Activated naive CD8-positive, alpha-beta T cell treated with anti-CD3 and anti-CD28 coated beads, Interleukin-2, amount 50 U/mL, for 24 hours (primary cell): Measurements from ENCODE around the gene DNMBP.

Source experiments
- ATAC-seq: fragments of 150-1000 bp; cut with Tn5 transposase; one replicate; pipeline ENCODE4 v1.10.0; 2021
- DNase-seq: peaks from one replicate; pipeline ENCODE4 v3.0.0; 2021
- H3K27ac Mint-ChIP-seq: one replicate; pipeline ENCODE4 v1.8.0; 2021; ENCODE audit warnings: mild to moderate bottlenecking, mixed read lengths
- H3K27me3 Mint-ChIP-seq: one replicate; pipeline ENCODE4 v1.8.0; 2021; ENCODE audit warnings: mixed read lengths
- H3K36me3 Mint-ChIP-seq: one replicate; pipeline ENCODE4 v1.8.0; 2021; ENCODE audit warnings: low read depth, mixed read lengths
- H3K4me1 Mint-ChIP-seq: one replicate; pipeline ENCODE4 v1.8.0; 2021; ENCODE audit warnings: mixed read lengths
- H3K4me3 Mint-ChIP-seq: one replicate; pipeline ENCODE4 v1.8.0; 2021; ENCODE audit warnings: mild to moderate bottlenecking, moderate library complexity, mixed read lengths
- H3K9me3 Mint-ChIP-seq: one replicate; pipeline ENCODE4 v1.8.0; 2021; ENCODE audit warnings: mixed read lengths

Gene DNMBP, protein sequence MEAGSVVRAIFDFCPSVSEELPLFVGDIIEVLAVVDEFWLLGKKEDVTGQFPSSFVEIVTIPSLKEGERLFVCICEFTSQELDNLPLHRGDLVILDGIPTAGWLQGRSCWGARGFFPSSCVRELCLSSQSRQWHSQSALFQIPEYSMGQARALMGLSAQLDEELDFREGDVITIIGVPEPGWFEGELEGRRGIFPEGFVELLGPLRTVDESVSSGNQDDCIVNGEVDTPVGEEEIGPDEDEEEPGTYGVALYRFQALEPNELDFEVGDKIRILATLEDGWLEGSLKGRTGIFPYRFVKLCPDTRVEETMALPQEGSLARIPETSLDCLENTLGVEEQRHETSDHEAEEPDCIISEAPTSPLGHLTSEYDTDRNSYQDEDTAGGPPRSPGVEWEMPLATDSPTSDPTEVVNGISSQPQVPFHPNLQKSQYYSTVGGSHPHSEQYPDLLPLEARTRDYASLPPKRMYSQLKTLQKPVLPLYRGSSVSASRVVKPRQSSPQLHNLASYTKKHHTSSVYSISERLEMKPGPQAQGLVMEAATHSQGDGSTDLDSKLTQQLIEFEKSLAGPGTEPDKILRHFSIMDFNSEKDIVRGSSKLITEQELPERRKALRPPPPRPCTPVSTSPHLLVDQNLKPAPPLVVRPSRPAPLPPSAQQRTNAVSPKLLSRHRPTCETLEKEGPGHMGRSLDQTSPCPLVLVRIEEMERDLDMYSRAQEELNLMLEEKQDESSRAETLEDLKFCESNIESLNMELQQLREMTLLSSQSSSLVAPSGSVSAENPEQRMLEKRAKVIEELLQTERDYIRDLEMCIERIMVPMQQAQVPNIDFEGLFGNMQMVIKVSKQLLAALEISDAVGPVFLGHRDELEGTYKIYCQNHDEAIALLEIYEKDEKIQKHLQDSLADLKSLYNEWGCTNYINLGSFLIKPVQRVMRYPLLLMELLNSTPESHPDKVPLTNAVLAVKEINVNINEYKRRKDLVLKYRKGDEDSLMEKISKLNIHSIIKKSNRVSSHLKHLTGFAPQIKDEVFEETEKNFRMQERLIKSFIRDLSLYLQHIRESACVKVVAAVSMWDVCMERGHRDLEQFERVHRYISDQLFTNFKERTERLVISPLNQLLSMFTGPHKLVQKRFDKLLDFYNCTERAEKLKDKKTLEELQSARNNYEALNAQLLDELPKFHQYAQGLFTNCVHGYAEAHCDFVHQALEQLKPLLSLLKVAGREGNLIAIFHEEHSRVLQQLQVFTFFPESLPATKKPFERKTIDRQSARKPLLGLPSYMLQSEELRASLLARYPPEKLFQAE (N-terminal part only)

DNA sequence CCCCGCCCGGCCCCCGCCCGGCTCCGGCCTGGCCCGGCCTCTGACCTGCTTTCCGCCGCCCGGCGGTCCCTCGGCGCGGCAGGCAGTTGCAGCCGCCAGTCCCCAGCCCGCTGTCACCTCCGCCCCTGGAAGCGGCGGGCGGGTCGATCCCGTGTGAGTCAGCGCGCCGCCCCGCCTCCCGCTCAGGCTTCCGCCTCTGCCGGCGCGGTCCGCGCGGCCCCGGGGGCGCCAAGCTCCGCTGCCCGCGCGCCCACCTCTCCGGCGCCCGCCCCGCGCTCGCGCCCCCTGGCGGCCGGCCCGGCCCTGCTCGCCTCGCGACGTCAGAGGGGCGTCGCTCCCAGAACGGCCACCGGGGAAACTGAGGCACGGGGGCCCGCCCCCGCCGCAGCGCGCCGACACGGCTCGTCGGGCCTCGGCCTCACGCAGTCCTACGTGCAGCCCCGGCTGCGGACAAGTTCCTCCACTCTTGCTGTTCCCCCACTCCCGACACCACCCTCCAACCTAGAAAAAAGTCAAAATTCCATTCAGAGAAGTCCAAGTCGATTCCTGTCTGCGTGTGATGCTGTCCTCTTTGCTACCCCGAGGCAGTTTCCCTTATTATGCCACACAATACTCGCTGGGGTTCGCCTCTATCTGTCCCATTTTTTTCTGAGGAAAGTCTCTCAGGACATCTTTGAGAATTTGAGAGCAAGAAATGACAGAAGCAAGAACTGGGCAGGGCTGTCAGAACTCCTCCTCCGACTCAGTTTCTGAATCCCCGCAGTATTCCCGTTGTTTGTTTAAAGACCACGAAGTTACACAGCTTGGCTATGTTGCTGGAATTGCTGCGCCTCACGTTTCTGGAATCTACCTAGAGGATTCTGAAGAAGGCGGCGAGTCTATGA lies at the start of gene DNMBP:
TSS of gene DNMBP (minus strand) at position 155 of the 884 bp plus-strand sequence. CDS start 37,823 bp downstream, outside the sequence.
- Mint-ChIP-seq H3K4me1 (peaks cover 54% of the 10 kb centered on the region), H3K36me3 (no peaks in the 10 kb centered on the region), H3K9me3 (no peaks in the 10 kb centered on the region), H3K27ac (no peak within 1 kb of the TSS), H3K4me3 (peak within 1 kb of the TSS; percentile 83), H3K27me3 (peaks cover 6% of the 10 kb centered on the region)
- ATAC-seq (peak; percentile 91), DNase-seq (peak; percentile 88)

DNA sequence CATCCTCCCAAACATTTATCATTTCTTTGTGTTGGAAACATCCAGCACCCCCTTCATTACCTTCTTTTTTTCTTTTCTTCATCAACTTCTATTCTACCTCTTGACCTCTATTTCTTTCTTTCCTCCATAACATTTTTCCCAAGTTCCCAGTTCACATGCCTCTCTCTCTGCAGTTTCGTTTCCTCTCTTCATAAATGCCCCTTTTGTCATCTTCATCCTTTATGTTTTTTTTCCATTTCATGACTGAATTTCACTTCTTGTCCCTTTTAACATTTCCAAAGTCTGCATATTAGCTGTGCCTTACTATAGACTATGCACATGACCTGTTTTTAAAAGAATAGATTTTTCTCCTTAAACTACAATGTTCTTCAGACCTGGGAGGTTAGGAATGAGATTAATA lies 48.2 kb upstream of the DNMBP start:
- H3K36me3 Mint-ChIP-seq: no peaks in the 10 kb centered on the region
- no peak for DNase-seq
- H3K9me3 Mint-ChIP-seq: peaks cover 3% of the 10 kb centered on the region
- peaks cover 17% of the 10 kb centered on the region for H3K27me3 Mint-ChIP-seq
- no peak for ATAC-seq
- no peak overlapping the region for H3K4me3 Mint-ChIP-seq
- H3K27ac Mint-ChIP-seq: no peak overlapping the region
- H3K4me1 Mint-ChIP-seq: no peaks in the 10 kb centered on the region

DNA sequence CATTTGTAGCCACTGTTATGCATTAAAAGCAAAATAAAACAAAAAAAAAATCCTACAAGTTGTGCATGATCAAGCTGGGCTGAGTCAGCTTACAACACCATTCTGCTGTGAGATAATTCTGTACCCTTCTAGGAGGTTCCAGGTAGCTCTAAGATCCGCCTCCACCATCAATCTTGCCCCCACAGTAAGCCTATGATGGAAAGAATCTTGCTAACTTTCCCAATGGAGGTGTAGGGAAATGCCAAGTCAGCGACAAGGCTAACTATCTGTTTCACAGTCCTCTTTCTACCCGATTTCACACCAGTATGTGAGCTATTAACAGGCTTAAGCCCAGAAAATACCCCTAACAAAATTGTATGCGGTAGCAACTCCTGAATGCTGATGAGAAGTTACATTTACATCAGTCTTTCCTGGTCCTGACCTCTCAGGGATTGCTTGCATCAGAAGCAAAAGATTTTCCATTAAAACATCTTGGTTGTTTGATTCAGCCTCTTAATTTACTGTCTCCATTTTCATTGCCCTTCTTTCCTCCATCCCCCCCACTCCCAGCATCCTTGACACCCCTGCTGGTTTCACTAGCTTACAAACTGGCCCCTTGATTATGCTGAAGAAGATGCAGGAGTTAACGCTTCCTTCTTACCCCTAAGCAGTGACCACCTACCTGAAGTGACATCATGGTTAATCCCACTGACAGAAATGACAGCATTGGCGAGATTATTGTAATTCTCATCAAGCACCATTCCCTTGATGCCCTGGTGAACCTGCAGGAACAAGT lies 44.1 kb upstream of the DNMBP start:
- H3K9me3 Mint-ChIP-seq: peaks cover 3% of the 10 kb centered on the region
- ATAC-seq: no peak
- H3K4me1 Mint-ChIP-seq: no peaks in the 10 kb centered on the region
- H3K4me3 Mint-ChIP-seq: no peak overlapping the region
- H3K36me3 Mint-ChIP-seq: no peaks in the 10 kb centered on the region
- peaks cover 7% of the 10 kb centered on the region for H3K27me3 Mint-ChIP-seq
- DNase-seq: no peak
- no peak overlapping the region for H3K27ac Mint-ChIP-seq

DNA sequence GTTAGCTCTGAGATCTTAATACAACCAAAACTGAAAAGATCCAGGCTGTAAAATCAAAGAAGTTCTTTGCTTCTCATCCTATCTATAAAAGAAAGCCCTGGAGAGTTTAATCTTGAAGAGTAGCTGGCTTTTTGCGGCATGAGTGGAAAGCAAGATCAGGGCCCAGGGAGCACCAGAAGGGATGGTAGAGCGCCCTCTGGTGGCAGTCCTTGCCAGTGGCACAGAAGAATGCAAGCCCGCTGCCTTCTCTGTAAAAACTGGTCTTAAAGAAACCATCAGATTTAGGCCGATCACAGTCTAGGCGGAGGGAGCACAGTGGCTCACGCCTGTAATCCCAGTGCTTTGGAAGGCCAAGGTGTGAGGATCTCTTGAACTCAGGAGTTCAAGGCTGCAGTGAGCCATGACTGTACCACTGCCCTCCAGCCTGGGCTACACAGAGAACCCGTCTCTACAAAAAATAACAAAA lies 36.3 kb upstream of the DNMBP start:
- peak; percentile 78 for ATAC-seq
- Mint-ChIP-seq H3K4me1 (peaks cover 2% of the 10 kb centered on the region), H3K27ac (no peak overlapping the region), H3K9me3 (no peaks in the 10 kb centered on the region), H3K27me3 (peaks cover 3% of the 10 kb centered on the region), H3K36me3 (no peaks in the 10 kb centered on the region), H3K4me3 (no peak overlapping the region)
- DNase-seq: peak; percentile 88

DNA sequence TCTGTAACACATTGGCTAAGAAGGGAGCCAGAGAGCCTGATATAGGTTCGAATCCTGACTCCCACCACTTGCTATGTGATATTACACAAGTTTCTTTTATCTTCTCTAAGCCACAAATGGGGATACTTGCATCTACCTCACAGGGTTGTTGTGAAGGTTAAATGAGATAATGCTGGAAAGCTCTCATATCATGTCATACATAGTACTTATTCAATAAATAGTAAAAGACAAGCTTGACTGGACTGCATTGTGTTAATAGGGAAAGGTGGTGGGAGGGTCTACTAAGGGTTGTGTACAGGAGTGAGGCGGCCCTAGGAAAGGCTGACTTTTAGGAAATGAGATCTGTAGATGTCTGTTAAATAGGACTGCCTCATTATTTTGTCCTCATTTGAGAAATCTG lies 35.8 kb upstream of the DNMBP start:
- no peak for DNase-seq
- Mint-ChIP-seq H3K4me1 (peaks cover 2% of the 10 kb centered on the region), H3K27ac (no peak overlapping the region), H3K4me3 (no peak overlapping the region), H3K27me3 (peaks cover 3% of the 10 kb centered on the region), H3K36me3 (no peaks in the 10 kb centered on the region), H3K9me3 (no peaks in the 10 kb centered on the region)
- no peak for ATAC-seq

DNA sequence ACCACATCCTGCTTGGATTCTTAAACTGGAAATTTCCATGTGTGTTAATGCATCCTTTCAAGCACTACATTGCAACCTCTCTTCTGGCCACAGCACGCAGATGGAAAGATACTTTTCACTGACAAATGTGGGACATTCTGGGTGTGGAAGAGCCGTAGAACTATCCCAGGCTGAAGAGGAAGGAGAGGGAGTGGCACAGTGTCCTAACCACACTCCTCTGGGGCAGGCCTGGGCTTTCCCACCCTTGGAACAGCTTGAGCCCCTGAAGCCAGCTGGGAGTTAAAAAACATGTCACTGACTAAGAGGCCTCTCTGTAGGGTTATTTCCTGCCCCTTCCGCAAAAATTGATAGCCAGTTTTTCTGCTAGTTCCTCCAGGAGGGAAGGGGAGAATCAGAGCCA lies 34.0 kb upstream of the DNMBP start:
- DNase-seq (no peak), ATAC-seq (no peak)
- Mint-ChIP-seq H3K9me3 (no peaks in the 10 kb centered on the region), H3K27me3 (peaks cover 3% of the 10 kb centered on the region), H3K36me3 (no peaks in the 10 kb centered on the region), H3K27ac (no peak overlapping the region), H3K4me3 (no peak overlapping the region), H3K4me1 (peaks cover 2% of the 10 kb centered on the region)

DNA sequence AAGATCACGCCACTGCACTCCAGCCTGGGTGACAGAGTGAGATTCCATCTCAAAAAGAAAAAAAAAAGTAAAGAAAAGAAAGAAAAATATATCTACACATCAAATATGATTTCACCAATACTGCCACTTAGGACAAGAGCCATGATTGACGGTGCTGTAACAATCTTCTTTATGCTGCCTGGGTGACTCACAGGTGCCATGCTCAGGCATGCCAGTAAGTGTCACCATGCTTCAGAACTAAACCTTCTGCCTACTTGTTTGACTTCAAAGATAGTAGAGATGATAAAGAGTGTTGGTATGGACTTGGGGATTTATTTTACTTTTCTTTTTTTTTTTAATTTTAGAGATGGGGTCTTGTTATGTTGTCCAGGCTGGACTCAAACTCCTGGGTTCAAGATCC lies 33.6 kb upstream of the DNMBP start:
- no peaks in the 10 kb centered on the region for H3K36me3 Mint-ChIP-seq
- ATAC-seq (peak; percentile 76), DNase-seq (no peak)
- peaks cover 2% of the 10 kb centered on the region for H3K4me1 Mint-ChIP-seq
- peak overlapping the region; percentile 42 for H3K27ac Mint-ChIP-seq
- H3K27me3 Mint-ChIP-seq: peaks cover 3% of the 10 kb centered on the region
- no peaks in the 10 kb centered on the region for H3K9me3 Mint-ChIP-seq
- H3K4me3 Mint-ChIP-seq: no peak overlapping the region

DNA sequence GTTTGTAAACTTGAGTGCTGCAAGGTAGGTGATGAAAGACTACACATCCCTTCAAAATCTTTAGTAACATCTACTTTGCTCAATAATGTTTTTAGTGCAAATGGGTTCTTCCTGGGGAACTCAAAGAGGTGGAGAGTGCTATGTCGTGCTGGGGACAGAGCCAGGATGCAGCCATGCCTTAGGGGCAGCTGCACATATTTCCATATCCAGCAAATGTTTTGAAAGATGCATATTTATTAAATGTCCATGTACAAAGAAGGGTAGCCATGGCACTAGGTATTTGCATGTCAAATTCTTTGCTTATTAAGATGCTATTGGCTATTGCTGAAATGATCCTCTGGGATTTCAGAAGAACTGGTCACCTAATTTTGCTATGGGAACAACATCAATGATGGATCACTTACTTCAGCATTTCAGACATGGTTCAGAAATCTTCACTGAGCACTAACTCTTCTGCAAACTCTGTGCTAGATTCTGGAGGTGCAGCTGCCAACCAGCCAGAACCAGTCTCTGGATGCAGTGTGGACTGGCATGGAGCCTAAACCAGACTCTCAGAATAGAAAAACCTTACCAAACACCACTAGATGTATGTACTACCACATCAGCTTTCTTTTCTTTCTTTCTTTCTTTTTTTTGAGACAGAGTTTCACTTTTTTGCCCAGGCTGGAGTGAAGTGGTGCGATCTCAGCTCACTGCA lies 31.7 kb upstream of the DNMBP start:
- no peaks in the 10 kb centered on the region for H3K36me3 Mint-ChIP-seq
- no peak overlapping the region for H3K4me3 Mint-ChIP-seq
- no peak overlapping the region for H3K27ac Mint-ChIP-seq
- H3K27me3 Mint-ChIP-seq: peaks cover 6% of the 10 kb centered on the region
- H3K9me3 Mint-ChIP-seq: no peaks in the 10 kb centered on the region
- ATAC-seq (no peak), DNase-seq (no peak)
- peaks cover 2% of the 10 kb centered on the region for H3K4me1 Mint-ChIP-seq

DNA sequence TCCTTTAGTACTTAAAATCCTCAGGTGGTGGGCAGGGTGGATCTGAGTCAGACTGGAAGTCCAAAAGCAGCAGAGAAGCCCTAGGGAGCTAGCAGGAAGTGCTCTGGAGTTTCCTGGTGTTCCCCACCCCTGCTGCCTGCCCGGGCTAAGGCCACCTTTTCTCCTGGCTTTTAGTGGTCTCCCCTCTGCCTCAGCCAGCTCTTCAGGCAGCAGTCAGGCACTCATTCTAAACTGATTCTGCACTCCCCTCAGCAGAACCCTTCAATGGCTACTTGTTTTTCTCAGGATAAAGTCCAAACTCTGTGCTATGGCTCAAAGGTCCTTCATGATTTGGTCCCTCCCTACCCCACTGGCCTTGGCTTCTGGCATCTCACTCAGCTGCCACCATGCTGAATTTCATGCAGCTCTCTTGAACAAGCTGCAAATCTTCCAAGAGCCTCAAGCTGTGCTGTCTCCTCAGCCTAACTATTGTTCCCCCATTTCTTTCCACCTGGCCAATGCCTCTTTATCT lies 28.9 kb upstream of the DNMBP start:
- peaks cover 3% of the 10 kb centered on the region for H3K27me3 Mint-ChIP-seq

DNA sequence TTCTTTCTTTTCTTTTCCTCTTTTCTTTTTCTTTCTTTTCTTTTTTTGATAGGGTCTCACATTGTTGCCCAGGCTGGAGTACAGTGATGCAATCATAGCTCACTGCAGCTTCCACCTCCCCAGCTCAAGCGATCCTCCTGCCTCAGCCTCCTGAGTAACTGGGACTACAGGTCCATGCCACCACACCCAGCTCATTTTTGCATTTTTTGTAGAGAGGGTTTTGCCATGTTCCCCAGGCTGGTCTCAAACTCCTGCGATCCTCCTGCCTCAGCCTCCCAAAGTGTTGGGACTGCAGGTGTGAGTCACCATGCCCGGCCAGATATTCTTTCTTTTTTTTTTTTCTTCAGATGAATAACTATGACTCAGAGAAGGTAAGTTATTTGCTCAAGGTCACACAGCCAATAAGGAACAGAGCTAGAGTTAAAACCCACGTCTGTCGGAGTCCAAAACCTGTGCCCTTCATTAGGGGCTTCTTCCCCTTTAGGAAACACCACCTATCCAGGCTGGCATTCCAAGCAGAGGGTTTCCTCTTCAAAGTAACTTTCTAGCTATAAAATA lies 28.1 kb upstream of the DNMBP start:
- Mint-ChIP-seq H3K27me3 (peaks cover 3% of the 10 kb centered on the region), H3K9me3 (no peaks in the 10 kb centered on the region), H3K27ac (no peak overlapping the region), H3K4me3 (no peak overlapping the region), H3K4me1 (no peaks in the 10 kb centered on the region), H3K36me3 (no peaks in the 10 kb centered on the region)
- no peak for ATAC-seq
- no peak for DNase-seq

More for the DNA sequence above, 28.9 kb upstream of the DNMBP start:
- no peak for ATAC-seq
- H3K4me3 Mint-ChIP-seq: no peak overlapping the region
- H3K36me3 Mint-ChIP-seq: no peaks in the 10 kb centered on the region
- no peaks in the 10 kb centered on the region for H3K9me3 Mint-ChIP-seq
- no peak overlapping the region for H3K27ac Mint-ChIP-seq
- peaks cover 2% of the 10 kb centered on the region for H3K4me1 Mint-ChIP-seq
- DNase-seq: no peak

DNA sequence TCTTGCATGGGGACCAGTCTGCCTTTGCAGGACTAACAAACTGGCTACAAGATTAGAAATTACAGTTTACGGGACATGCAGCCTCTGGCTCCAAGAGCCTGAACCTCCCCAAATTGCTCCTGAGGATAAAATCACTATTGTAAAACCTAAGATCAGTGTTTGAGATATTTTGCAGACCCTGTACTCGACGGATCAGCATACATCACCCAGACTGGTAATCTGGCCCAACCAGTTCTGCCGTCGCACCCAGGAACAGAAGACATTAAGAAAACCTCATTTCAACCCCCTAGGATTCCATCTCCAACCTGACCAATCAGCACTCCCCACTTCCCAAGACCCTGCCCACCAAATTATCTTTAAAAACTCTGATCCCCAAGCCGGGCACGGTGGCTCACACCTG lies 27.1 kb upstream of the DNMBP start:
- DNase-seq (no peak), ATAC-seq (no peak)
- no peak overlapping the region for H3K27ac Mint-ChIP-seq

DNA sequence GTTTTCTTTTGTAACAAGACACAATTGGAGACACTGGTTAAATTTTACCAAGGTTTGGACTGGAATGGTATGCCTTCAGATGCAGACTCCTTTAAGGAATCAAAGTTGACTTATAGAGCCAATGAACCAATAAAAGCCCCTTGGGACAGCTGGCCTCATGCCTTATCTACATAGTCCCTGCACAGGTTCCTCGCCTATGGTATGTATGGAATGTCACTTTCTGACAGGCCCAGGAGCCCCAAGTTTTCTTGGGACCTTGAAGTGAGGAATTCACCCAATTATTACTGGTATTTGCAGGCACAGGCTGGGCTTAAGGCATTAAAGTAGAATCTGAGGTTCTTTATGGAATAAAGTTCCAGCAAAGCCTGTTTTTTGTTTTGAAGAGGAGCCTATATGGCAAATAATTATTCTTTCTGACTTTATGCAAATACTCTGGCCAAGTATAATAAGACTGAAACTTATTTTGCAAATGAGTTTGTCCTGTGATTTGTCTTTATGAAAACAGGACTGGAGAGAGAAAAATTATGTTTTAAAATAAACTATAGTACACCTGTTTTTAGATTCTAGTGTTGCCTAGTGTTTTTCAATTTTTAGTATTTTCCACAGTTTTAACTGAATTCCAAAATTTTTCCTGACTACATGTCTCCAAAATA lies 24.1 kb upstream of the DNMBP start:
- H3K27me3 Mint-ChIP-seq: peaks cover 3% of the 10 kb centered on the region
- no peaks in the 10 kb centered on the region for H3K36me3 Mint-ChIP-seq
- no peaks in the 10 kb centered on the region for H3K4me1 Mint-ChIP-seq
- no peak overlapping the region for H3K27ac Mint-ChIP-seq
- no peak overlapping the region for H3K4me3 Mint-ChIP-seq
- DNase-seq (no peak), ATAC-seq (no peak)
- H3K9me3 Mint-ChIP-seq: no peaks in the 10 kb centered on the region

More for the DNA sequence above, 27.1 kb upstream of the DNMBP start:
- Mint-ChIP-seq H3K4me1 (no peaks in the 10 kb centered on the region), H3K27me3 (peaks cover 3% of the 10 kb centered on the region), H3K9me3 (no peaks in the 10 kb centered on the region), H3K4me3 (no peak overlapping the region), H3K36me3 (no peaks in the 10 kb centered on the region)
